SU-DHL-6 (cell line): ENCODE data around the gene YY1.

Source experiments
- H2AFZ ChIP-seq: fragments of 200-600 bp; sonication (generic); 2 replicates; pipeline ENCODE4 v1.6.1; 2014; ENCODE audit warnings: low read depth, mild to moderate bottlenecking, moderate library complexity, mixed read lengths, antibody characterized with exemption, low read length; ENCODE audit not compliant: severe bottlenecking
- H3F3A ChIP-seq: fragments of 200-600 bp; shearing (Covaris generic); 2 replicates; pipeline ENCODE4 v1.6.0; 2016; ENCODE audit warnings: antibody characterized with exemption, mild to moderate bottlenecking; ENCODE audit not compliant: insufficient read depth
- H3K27ac ChIP-seq: fragments of 200-600 bp; sonication (generic); 2 replicates; pipeline ENCODE4 v1.5.1; 2016; ENCODE audit warnings: low read depth, mild to moderate bottlenecking, low read length, moderate library complexity, mixed read lengths
- H3K27me3 ChIP-seq: fragments of 200-600 bp; sonication (generic), shearing (Covaris generic); 2 replicates; pipeline ENCODE4 v1.6.0; 2014; ENCODE audit warnings: mild to moderate bottlenecking, low read length
- H3K36me3 ChIP-seq: fragments of 200-600 bp; sonication (generic); 2 replicates; pipeline ENCODE4 v1.6.1; 2014; ENCODE audit warnings: mild to moderate bottlenecking, low read length, mixed read lengths
- H3K4me2 ChIP-seq: fragments of 300-600, 200-600 bp; shearing (Covaris generic), sonication (generic); 2 replicates; pipeline ENCODE4 v1.6.0; 2014; ENCODE audit warnings: low read length, low read depth, mild to moderate bottlenecking; ENCODE audit not compliant: poor library complexity, severe bottlenecking
- H3K4me3 ChIP-seq: fragments of 200-600 bp; sonication (generic); 2 replicates; pipeline ENCODE4 v1.5.1; 2014; ENCODE audit warnings: antibody characterized with exemption, low read length, mild to moderate bottlenecking, mixed read lengths; ENCODE audit not compliant: insufficient read depth, poor library complexity, severe bottlenecking
- H3K79me2 ChIP-seq: fragments of 200-600 bp; sonication (generic); 2 replicates; pipeline ENCODE4 v1.6.1; 2014; ENCODE audit warnings: mild to moderate bottlenecking, low read length, moderate library complexity; ENCODE audit not compliant: insufficient read depth
- H3K9ac ChIP-seq: fragments of 200-600 bp; sonication (generic); 2 replicates; pipeline ENCODE4 v1.7.0; 2014; ENCODE audit warnings: mild to moderate bottlenecking, low read length
- H3K9me2 ChIP-seq: fragments of 200-600 bp; sonication (generic); replicated peaks from 2 replicates; pipeline ENCODE4 v1.6.1; 2014; ENCODE audit warnings: low read length; ENCODE audit not compliant: insufficient read depth
- H3K9me3 ChIP-seq: fragments of 200-600 bp; sonication (generic); 2 replicates; pipeline ENCODE4 v1.6.1; 2014; ENCODE audit warnings: low read length, mixed read lengths; ENCODE audit not compliant: insufficient read depth
- H4K20me1 ChIP-seq: fragments of 200-600 bp; sonication (generic); 2 replicates; pipeline ENCODE4 v1.6.1; 2014; ENCODE audit warnings: low read depth, mild to moderate bottlenecking, antibody characterized with exemption, low read length, moderate library complexity, mixed read lengths
- EZH2phosphoT487 ChIP-seq: fragments of 200-600 bp; sonication (generic), shearing (Covaris generic); conservative IDR thresholded peaks from 2 replicates; pipeline ENCODE4 v1.6.1; 2018; ENCODE audit warnings: mild to moderate bottlenecking, antibody characterized with exemption, low read length, moderate library complexity, mixed read lengths
- TF ChIP-seq, protein P1 (sequence below): fragments of 200-600 bp; sonication (generic); IDR thresholded peaks from one replicate; pipeline ENCODE4 v1.5.1; 2017; ENCODE audit warnings: antibody characterized with exemption, mild to moderate bottlenecking, low read length, moderate library complexity; ENCODE audit not compliant: insufficient read depth, poor library complexity, severe bottlenecking

The YY1 gene

DNA sequence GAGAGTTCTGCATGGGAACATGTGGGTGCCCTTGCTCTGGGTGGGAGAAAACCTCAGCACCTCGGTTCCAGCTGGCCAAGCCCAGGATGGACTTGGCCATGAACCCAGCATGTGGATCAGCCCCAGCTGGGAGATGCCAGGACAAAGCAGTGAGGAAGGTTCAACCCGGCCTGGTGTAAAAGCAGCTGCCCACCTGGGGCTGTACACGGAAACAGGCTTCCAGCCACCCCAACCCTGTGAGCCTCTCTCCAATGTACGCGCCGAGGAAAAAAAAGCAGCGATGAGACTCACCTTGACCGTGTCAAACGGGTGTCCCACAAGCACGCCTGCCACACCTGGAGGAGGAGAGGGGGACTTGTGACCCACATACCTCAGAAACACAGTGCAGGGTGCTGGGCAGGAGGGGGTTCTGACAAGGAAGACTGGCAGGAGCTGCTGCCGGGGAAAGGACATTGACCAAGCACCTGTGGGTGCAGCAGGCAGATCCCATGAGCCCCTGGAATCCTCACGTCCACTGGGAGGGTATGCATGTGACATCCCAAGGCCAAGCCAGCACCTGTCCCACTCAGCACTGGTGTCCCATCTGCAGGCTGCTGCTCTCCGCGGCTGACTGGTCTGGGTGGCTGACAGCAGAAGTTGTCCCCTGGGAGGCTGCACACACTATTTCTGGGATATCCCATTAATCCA, 59.8 kb downstream of the YY1 start:
- Histone ChIP-seq H3K4me2 (no peak overlapping the region), H3K9me3 (no peaks in the 10 kb centered on the region), H3K9ac (no peak overlapping the region), H3K36me3 (no peaks in the 10 kb centered on the region), H3K4me3 (no peak overlapping the region), H4K20me1 (no peaks in the 10 kb centered on the region; the same call in 1 of the 2 replicates), H2AFZ (no peak overlapping the region), H3K9me2 (no peaks in the 10 kb centered on the region), H3K79me2 (no peaks in the 10 kb centered on the region), H3K27me3 (no peaks in the 10 kb centered on the region), H3F3A (no peaks in the 10 kb centered on the region), H3K27ac (no peak overlapping the region)
- no peak for TF ChIP-seq EZH2phosphoT487
- TF ChIP-seq, protein P1, sequence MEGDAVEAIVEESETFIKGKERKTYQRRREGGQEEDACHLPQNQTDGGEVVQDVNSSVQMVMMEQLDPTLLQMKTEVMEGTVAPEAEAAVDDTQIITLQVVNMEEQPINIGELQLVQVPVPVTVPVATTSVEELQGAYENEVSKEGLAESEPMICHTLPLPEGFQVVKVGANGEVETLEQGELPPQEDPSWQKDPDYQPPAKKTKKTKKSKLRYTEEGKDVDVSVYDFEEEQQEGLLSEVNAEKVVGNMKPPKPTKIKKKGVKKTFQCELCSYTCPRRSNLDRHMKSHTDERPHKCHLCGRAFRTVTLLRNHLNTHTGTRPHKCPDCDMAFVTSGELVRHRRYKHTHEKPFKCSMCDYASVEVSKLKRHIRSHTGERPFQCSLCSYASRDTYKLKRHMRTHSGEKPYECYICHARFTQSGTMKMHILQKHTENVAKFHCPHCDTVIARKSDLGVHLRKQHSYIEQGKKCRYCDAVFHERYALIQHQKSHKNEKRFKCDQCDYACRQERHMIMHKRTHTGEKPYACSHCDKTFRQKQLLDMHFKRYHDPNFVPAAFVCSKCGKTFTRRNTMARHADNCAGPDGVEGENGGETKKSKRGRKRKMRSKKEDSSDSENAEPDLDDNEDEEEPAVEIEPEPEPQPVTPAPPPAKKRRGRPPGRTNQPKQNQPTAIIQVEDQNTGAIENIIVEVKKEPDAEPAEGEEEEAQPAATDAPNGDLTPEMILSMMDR, result no peak

DNA sequence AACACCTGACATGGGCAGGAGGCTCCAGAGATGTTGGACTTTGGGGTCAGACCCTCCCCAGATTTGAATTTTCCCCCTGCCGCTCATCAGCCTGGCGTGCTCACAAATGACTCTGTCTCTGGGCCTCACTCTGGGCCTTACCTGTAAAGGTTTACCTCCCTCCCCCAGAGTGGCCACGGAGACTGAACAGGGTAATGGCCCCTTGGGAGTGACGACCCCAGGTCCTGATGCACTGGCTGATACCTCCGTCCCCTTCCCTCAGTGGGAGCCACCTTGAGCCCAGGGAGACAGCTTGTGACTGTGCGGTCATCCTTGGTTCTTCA, 60.3 kb downstream of the YY1 start:
- no peak overlapping the region for H3K4me2 ChIP-seq

DNA sequence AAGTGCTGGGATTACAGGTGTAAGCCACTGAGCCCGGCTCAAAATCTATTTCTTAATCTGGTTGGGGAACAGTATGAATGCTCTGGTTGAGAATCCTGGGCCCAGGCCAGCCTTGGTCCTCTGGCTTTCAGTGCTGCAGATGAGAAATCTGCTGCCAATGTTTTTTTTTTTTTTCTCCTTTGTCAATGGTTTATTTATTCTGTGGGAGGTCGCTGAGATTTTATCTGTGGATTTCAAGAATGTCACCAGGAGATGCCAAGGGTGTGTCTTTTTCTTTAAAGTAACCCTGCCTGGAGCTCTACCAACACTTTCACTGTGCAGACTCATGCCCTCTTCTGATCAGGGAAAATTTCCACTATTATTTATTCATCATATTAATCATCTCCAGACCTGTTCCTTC, 63.7 kb downstream of the YY1 start:
- Histone ChIP-seq H3K9me3 (no peaks in the 10 kb centered on the region), H3K4me2 (no peak overlapping the region), H3F3A (no peaks in the 10 kb centered on the region), H3K9me2 (no peaks in the 10 kb centered on the region), H4K20me1 (no peaks in the 10 kb centered on the region; the same call in 1 of the 2 replicates), H2AFZ (no peak overlapping the region), H3K79me2 (no peaks in the 10 kb centered on the region), H3K27ac (no peak overlapping the region), H3K36me3 (no peaks in the 10 kb centered on the region), H3K9ac (no peak overlapping the region), H3K4me3 (no peak overlapping the region), H3K27me3 (no peaks in the 10 kb centered on the region)
- no peak for TF ChIP-seq EZH2phosphoT487
- TF ChIP-seq, protein P1, result no peak

More for the DNA sequence above, 60.3 kb downstream of the YY1 start:
- Histone ChIP-seq H3K79me2 (no peaks in the 10 kb centered on the region), H2AFZ (no peak overlapping the region), H3K9me2 (no peaks in the 10 kb centered on the region), H3K27ac (no peak overlapping the region), H3K4me3 (no peak overlapping the region), H3K9ac (no peak overlapping the region), H3K27me3 (no peaks in the 10 kb centered on the region), H4K20me1 (no peaks in the 10 kb centered on the region; the same call in 1 of the 2 replicates), H3K9me3 (no peaks in the 10 kb centered on the region), H3K36me3 (no peaks in the 10 kb centered on the region), H3F3A (no peaks in the 10 kb centered on the region)
- no peak for TF ChIP-seq EZH2phosphoT487
- TF ChIP-seq, protein P1, result no peak
